ENCODE results near the gene CNN2.

CNN2 gene

GRCh38 chr19:1026783-1027649 lies 608 bp downstream of the CNN2 start:
- peak; percentile 71 for DNase-seq (ENCODE audit: low spot score)

GRCh38 chr19:1027650-1028061 lies 1.2 kb downstream of the CNN2 start:
- peak; percentile 51 for DNase-seq (ENCODE audit: low spot score)

GRCh38 chr19:1028062-1028926 lies 1.9 kb downstream of the CNN2 start:
- DNase-seq (ENCODE audit: low spot score): peak; percentile 53

- no peak for DNase-seq (ENCODE audit: low spot score)
Observed at GRCh38 chr19:1032264-1032867, 6.0 kb downstream of the CNN2 start.

- DNase-seq (ENCODE audit: low spot score): no peak
Observed at GRCh38 chr19:1035998-1036621, 9.7 kb downstream of the CNN2 start.

GRCh38 chr19:1037621-1038064 lies 11.2 kb downstream of the CNN2 start:
- peak; percentile 69 for DNase-seq (ENCODE audit: low spot score)

- DNase-seq (ENCODE audit: low spot score): peak; percentile 35
Observed at GRCh38 chr19:1038978-1039645, 12.7 kb downstream of the CNN2 start.

GRCh38 chr19:1039646-1040475 lies 13.5 kb downstream of the CNN2 start, which contains the start of gene ABCA7:
TSS of gene ABCA7 (plus strand) at chr19:1040107. CDS start at chr19:1041362, 1,255 bp downstream.
- peak; percentile 98 for DNase-seq (ENCODE audit: low spot score)

- DNase-seq (ENCODE audit: low spot score): peak; percentile 97
Observed at GRCh38 chr19:1040476-1041271, 14.3 kb downstream of the CNN2 start.

GRCh38 chr19:1041272-1041834 lies 14.9 kb downstream of the CNN2 start:
- peak; percentile 31 for DNase-seq (ENCODE audit: low spot score)

GRCh38 chr19:1041835-1042685 lies 15.7 kb downstream of the CNN2 start:
- DNase-seq (ENCODE audit: low spot score): no peak

- DNase-seq (ENCODE audit: low spot score): no peak
Observed at GRCh38 chr19:1042689-1043511, 16.5 kb downstream of the CNN2 start.

- DNase-seq (ENCODE audit: low spot score): peak; percentile 100
Observed at GRCh38 chr19:1045247-1045603, 18.8 kb downstream of the CNN2 start.

GRCh38 chr19:1046117-1046626 lies 19.8 kb downstream of the CNN2 start:
- no peak for DNase-seq (ENCODE audit: low spot score)

- DNase-seq (ENCODE audit: low spot score): no peak
Observed at GRCh38 chr19:1046836-1047695, 20.7 kb downstream of the CNN2 start.

- DNase-seq (ENCODE audit: low spot score): no peak
Observed at GRCh38 chr19:1047696-1048147, 21.3 kb downstream of the CNN2 start.

All from NAMALWA (cell line).